ENCODE measurements around the gene FCER1G. TPM values are rescaled to one million over a fixed set of nuclear protein-coding genes. Genes with fewer than 3 reads are reported as not detected.
A peak's percentile ranks its signal among the peaks of the same experiment; 100 is the strongest.
"Not testable (repeated sequence)": the region's sequence is repeated elsewhere in the genome, so short reads cannot be mapped to it uniquely, and the experiment has no call there.

FCER1G gene
- total and polyA plus RNA-seq, 2 experiments from 2014 or later = 4.3 to 4.8 TPM

GRCh38 chr1:161244888-161245287 lies 29.8 kb downstream of the FCER1G start:
- H3K9me3 ChIP-seq (ENCODE audit: low read depth) = no peaks in the 10 kb centered on the region
- H3K4me2 ChIP-seq = no peak overlapping the region
- no peaks in the 10 kb centered on the region for H4K20me1 ChIP-seq (ENCODE audit: insufficient read depth, poor library complexity, severe bottlenecking)
- H3K27me3 ChIP-seq = no peaks in the 10 kb centered on the region
- TF ChIP-seq EZH2phosphoT487 (IDR thresholded peaks at IDR 0.05; ENCODE audit: low read depth, severe bottlenecking, unreplicated experiment) (no peak), EZH2 (IDR thresholded peaks at IDR 0.05; ENCODE audit: borderline replicate concordance) (no peak)
- TF ChIP-seq, protein P1, sequence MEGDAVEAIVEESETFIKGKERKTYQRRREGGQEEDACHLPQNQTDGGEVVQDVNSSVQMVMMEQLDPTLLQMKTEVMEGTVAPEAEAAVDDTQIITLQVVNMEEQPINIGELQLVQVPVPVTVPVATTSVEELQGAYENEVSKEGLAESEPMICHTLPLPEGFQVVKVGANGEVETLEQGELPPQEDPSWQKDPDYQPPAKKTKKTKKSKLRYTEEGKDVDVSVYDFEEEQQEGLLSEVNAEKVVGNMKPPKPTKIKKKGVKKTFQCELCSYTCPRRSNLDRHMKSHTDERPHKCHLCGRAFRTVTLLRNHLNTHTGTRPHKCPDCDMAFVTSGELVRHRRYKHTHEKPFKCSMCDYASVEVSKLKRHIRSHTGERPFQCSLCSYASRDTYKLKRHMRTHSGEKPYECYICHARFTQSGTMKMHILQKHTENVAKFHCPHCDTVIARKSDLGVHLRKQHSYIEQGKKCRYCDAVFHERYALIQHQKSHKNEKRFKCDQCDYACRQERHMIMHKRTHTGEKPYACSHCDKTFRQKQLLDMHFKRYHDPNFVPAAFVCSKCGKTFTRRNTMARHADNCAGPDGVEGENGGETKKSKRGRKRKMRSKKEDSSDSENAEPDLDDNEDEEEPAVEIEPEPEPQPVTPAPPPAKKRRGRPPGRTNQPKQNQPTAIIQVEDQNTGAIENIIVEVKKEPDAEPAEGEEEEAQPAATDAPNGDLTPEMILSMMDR (IDR thresholded peaks at IDR 0.05; ENCODE audit: poor library complexity) = no peak
- H3K79me2 ChIP-seq = no peaks in the 10 kb centered on the region
- H3K4me3 ChIP-seq = no peak overlapping the region
- no peak overlapping the region for H2AFZ ChIP-seq
- H3K9me2 ChIP-seq (replicated peaks; ENCODE audit: insufficient read depth) = no peaks in the 10 kb centered on the region
- no peaks in the 10 kb centered on the region for H3K4me1 ChIP-seq (ENCODE audit: insufficient read depth)
- DNase-seq (ENCODE audit: low spot score) = no peak
- no peaks in the 10 kb centered on the region for H3K36me3 ChIP-seq (replicated peaks; ENCODE audit: insufficient read depth, low read depth)
- peak overlapping the region; percentile 48 for H3K27ac ChIP-seq
- WGBS (ENCODE audit: low lambda C conversion rate, missing lambda C conversion rate) = 86% methylated on average over 4 of the region's 4 CpGs

GRCh38 chr1:161250100-161250499 lies 35.0 kb downstream of the FCER1G start:
- DNase-seq (ENCODE audit: low spot score); H3K79me2 ChIP-seq; H3K9me2 ChIP-seq (replicated peaks; ENCODE audit: insufficient read depth); H3K27ac ChIP-seq; H3K4me3 ChIP-seq; H4K20me1 ChIP-seq (ENCODE audit: insufficient read depth, poor library complexity, severe bottlenecking); H3K27me3 ChIP-seq; H3K36me3 ChIP-seq (replicated peaks; ENCODE audit: insufficient read depth, low read depth); H3K4me1 ChIP-seq (ENCODE audit: insufficient read depth); H2AFZ ChIP-seq; H3K4me2 ChIP-seq; H3K9me3 ChIP-seq (ENCODE audit: low read depth): not testable (repeated sequence)
- WGBS (ENCODE audit: low lambda C conversion rate, missing lambda C conversion rate) = 97% methylated on average over 5 of the region's 5 CpGs

DNA sequence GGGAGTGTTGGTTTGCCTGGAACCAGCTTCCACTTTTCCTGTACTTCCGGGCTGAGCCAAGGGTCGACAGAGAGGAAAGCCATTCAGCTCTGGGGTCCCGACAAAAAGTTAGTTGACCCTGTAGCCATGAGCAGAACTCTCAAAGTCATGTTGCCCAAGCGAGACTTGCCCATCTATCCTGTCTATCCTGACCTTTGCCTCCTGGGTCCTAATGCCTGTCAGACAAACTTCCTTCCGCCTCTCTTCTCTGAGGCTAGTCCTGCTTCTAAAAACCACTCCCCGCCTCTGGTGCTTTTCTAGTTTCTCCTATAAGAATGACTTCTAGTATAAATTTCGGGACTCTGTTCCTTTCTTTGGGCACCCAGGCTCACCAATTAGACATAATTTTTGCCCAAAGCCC lies 35.7 kb downstream of the FCER1G start:
- H2AFZ ChIP-seq = no peak overlapping the region

GRCh38 chr1:161251579-161251978 lies 36.5 kb downstream of the FCER1G start:
- Histone ChIP-seq H3K79me2 (no peaks in the 10 kb centered on the region), H3K4me1 (ENCODE audit: insufficient read depth) (no peaks in the 10 kb centered on the region), H3K36me3 (replicated peaks; ENCODE audit: insufficient read depth, low read depth) (no peaks in the 10 kb centered on the region), H3K27ac (no peak overlapping the region), H2AFZ (no peak overlapping the region), H3K4me2 (no peak overlapping the region), H3K9me2 (replicated peaks; ENCODE audit: insufficient read depth) (no peaks in the 10 kb centered on the region), H4K20me1 (ENCODE audit: insufficient read depth, poor library complexity, severe bottlenecking) (no peaks in the 10 kb centered on the region), H3K4me3 (no peak overlapping the region), H3K27me3 (no peaks in the 10 kb centered on the region), H3K9me3 (ENCODE audit: low read depth) (no peaks in the 10 kb centered on the region)
- WGBS (ENCODE audit: low lambda C conversion rate, missing lambda C conversion rate) = 95% methylated on average over 8 of the region's 8 CpGs
- TF ChIP-seq EZH2 (IDR thresholded peaks at IDR 0.05; ENCODE audit: borderline replicate concordance) = no peak
- no peak for TF ChIP-seq EZH2phosphoT487 (IDR thresholded peaks at IDR 0.05; ENCODE audit: low read depth, severe bottlenecking, unreplicated experiment)
- TF ChIP-seq, protein P1 (IDR thresholded peaks at IDR 0.05; ENCODE audit: poor library complexity) = no peak
- no peak for DNase-seq (ENCODE audit: low spot score)

More for the DNA sequence above, 35.7 kb downstream of the FCER1G start:
- no peaks in the 10 kb centered on the region for H4K20me1 ChIP-seq (ENCODE audit: insufficient read depth, poor library complexity, severe bottlenecking)
- no peaks in the 10 kb centered on the region for H3K4me1 ChIP-seq (ENCODE audit: insufficient read depth)
- H3K27ac ChIP-seq = no peak overlapping the region
- WGBS (ENCODE audit: low lambda C conversion rate, missing lambda C conversion rate) = 71% methylated on average over 7 of the region's 7 CpGs
- H3K36me3 ChIP-seq (replicated peaks; ENCODE audit: insufficient read depth, low read depth) = no peaks in the 10 kb centered on the region
- H3K4me2 ChIP-seq = no peak overlapping the region
- no peaks in the 10 kb centered on the region for H3K79me2 ChIP-seq
- TF ChIP-seq, protein P1 (IDR thresholded peaks at IDR 0.05; ENCODE audit: poor library complexity) = no peak
- no peak for TF ChIP-seq EZH2phosphoT487 (IDR thresholded peaks at IDR 0.05; ENCODE audit: low read depth, severe bottlenecking, unreplicated experiment)
- no peak for TF ChIP-seq EZH2 (IDR thresholded peaks at IDR 0.05; ENCODE audit: borderline replicate concordance)
- H3K9me3 ChIP-seq (ENCODE audit: low read depth) = no peaks in the 10 kb centered on the region
- H3K27me3 ChIP-seq = no peaks in the 10 kb centered on the region
- no peak overlapping the region for H3K4me3 ChIP-seq
- DNase-seq (ENCODE audit: low spot score) = no peak
- H3K9me2 ChIP-seq (replicated peaks; ENCODE audit: insufficient read depth) = no peaks in the 10 kb centered on the region

DNA sequence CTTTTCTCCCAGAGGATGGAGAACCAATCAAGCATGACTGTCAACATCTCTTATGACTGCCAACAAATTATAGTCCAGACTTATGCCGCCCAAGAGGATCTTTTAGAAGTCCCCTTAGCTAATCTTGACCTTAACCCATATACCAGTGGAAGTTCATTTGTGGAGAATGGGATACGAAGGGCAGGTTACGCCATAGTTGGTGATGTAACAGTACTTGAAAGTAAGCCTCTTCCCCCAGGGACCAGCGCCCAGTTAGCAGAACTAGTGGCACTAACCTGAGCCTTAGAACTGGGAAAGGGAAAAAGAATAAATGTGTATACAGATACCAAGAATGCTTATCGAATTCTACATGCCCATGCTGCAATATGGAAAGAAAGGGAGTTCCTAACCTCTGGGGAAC lies 40.2 kb downstream of the FCER1G start:
- not testable (repeated sequence) for H3K9me3 ChIP-seq (ENCODE audit: low read depth); H3K4me2 ChIP-seq; H2AFZ ChIP-seq; H3K27ac ChIP-seq; H3K4me3 ChIP-seq; H3K79me2 ChIP-seq; H3K36me3 ChIP-seq (replicated peaks; ENCODE audit: insufficient read depth, low read depth); H4K20me1 ChIP-seq (ENCODE audit: insufficient read depth, poor library complexity, severe bottlenecking); H3K9me2 ChIP-seq (replicated peaks; ENCODE audit: insufficient read depth); H3K4me1 ChIP-seq (ENCODE audit: insufficient read depth); DNase-seq (ENCODE audit: low spot score)
- WGBS (ENCODE audit: low lambda C conversion rate, missing lambda C conversion rate) = 86% methylated on average over 5 of the region's 5 CpGs
- peaks cover 22% of the 10 kb centered on the region for H3K27me3 ChIP-seq

DNA sequence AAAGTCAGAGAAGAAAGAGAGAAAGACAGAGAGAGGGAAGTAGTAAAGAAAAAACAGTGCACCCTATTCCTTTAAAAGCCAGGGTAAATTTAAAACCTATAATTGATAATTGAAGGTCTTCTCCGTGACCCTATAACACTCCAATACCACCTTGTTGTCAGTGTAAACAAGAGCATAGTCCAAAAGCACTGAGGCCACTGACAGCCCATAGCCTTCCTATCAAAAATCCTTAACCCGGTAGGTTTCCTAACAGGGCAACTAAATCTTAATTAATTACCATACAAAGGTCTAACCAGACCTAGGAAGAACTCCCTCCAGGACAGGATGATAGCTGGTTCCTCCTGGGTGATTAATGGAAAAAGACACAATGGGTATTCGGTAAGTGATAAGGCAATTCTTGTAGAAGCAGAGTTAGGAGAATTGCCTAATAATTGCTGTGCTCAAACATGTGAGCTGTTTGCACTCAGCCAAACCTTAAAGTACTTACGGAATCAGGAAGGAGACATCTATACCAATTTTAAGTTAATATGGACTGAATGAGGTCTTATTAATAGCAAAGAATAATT lies 40.9 kb downstream of the FCER1G start:
- not testable (repeated sequence) for H3K9me3 ChIP-seq (ENCODE audit: low read depth); H3K4me3 ChIP-seq; DNase-seq (ENCODE audit: low spot score); H3K27ac ChIP-seq; H2AFZ ChIP-seq; H4K20me1 ChIP-seq (ENCODE audit: insufficient read depth, poor library complexity, severe bottlenecking); H3K9me2 ChIP-seq (replicated peaks; ENCODE audit: insufficient read depth); H3K36me3 ChIP-seq (replicated peaks; ENCODE audit: insufficient read depth, low read depth); H3K4me2 ChIP-seq; H3K4me1 ChIP-seq (ENCODE audit: insufficient read depth); H3K79me2 ChIP-seq
- 30% methylated on average over 4 of the region's 4 CpGs for WGBS (ENCODE audit: low lambda C conversion rate, missing lambda C conversion rate)
- H3K27me3 ChIP-seq = peaks cover 26% of the 10 kb centered on the region

Measured in hepatocyte (in vitro differentiated cells).